Pancreas (tissue), 10 donors: ENCODE results near the gene CIC. TPM values are rescaled to one million over a fixed set of nuclear protein-coding genes. Genes with fewer than 3 reads are reported as not detected.

ENCODE experiments used
- ATAC-seq, 4 donors: fragments of 200-7000 bp; cut with Tn5 transposase; one replicate each; pipeline versions ENCODE4 v1.8.0 to v1.9.1; 2020; ENCODE audit warnings: mild to moderate bottlenecking in 4 of 4, moderate library complexity in 4 of 4
- DNase-seq, 6 donors: peaks; one replicate each; pipeline ENCODE4 v3.0.0-alpha.2; 2020
- FAIRE-seq: peaks from 2 replicates; lab custom pipeline; 2012; peaks lifted over from hg19 to GRCh38; lab: Jason Lieb, UNC
- H3K27ac ChIP-seq, 4 donors: fragments of 200-600 bp; sonication (generic); 1 replicate in 3 of 4; 2 replicates in 1 of 4; pipeline versions ENCODE4 v1.5.0 to v1.8.0; 2020
- H3K27me3 ChIP-seq, 4 donors: fragments of 200-600 bp; one replicate each; pipeline ENCODE4 v1.8.0; 2021
- H3K36me3 ChIP-seq, 3 donors: fragments of 200-600 bp; sonication (generic) in 1 of 3; one replicate each; pipeline versions ENCODE4 v1.5.0 to v1.8.0; 2020 to 2021
- H3K4me1 ChIP-seq, 3 donors: fragments of 200-600 bp; one replicate each; pipeline ENCODE4 v1.8.0; 2021
- H3K4me3 ChIP-seq, 4 donors: fragments of 200-600 bp; sonication (generic) in 2 of 4; one replicate each; pipeline versions ENCODE4 v1.5.0 to v1.8.0; 2020 to 2021
- H3K9me3 ChIP-seq, 4 donors: fragments of 200-600 bp; one replicate each; pipeline ENCODE4 v1.8.0; 2021
- CTCF ChIP-seq, 4 donors: fragments of 200-600 bp; sonication (generic) in 3 of 4; IDR thresholded peaks; one replicate each; pipeline versions ENCODE4 v1.5.0 to v1.8.0; 2021; ENCODE audit warnings: antibody characterized with exemption in 4 of 4
- WGBS, 2 donors: extraction: QIAGEN DNeasy Blood & Tissue Kit; methylation state at CpG; one replicate each; pipeline ENCODE4 v1.1.7; 2013; 5-methylcytosine and 5-hydroxymethylcytosine counted together
- intact Hi-C, 3 donors: fragments of 100-400 bp; cut with DNase I; formaldehyde crosslinking; loops; one replicate each; pipeline versions ENCODE4 v1.11.1 to v1.14.2; 2022
- polyA plus RNA-seq, 2 donors: library from polyadenylated mRNA; stranded (reverse); fragments of 200-250 nt; gene quantifications; one replicate each; pipeline ENCODE4 v1.2.3, GENCODE V29; 2013
- total RNA-seq, 6 donors: library from RNA; stranded (reverse); fragmentation: NEBNext Ultra II Directional in 4 of 6; extraction: Animal tissue kit (Norgen Biotek cat#: 25700) in 4 of 6; gene quantifications; one replicate each; pipeline versions ENCODE4 v1.2.1 to v1.2.4, GENCODE V29; 2021 to 2023
- donor health status: healthy with polysubstance abuse.
- donor health status: DM: no; HTN: no; CAD: no; lungs with moderate emphysema.
- donor health status: DM: no; HTN: no; CAD: no.
- donor health status: control.
- donor health status: control.
- donor health status: Bipolar disorder and iron deficiency.
- donor health status: DM: yes; HTN: yes; CAD: no.
- donor health status: DM: no; HTN: no; CAD: no.
- donor health status: DM: no; HTN: no; CAD: no.
- donor health status: DM: yes; HTN: yes; CAD: no.

Gene CIC
- total and polyA plus RNA-seq, 8 donors = 27.7 to 65.0 (median 33.4) TPM

- Histone ChIP-seq H3K27ac (no peak overlapping the region), H3K36me3 (no peaks in the 10 kb centered on the region), H3K27me3 (no peaks in the 10 kb centered on the region), H3K4me3 (no peak overlapping the region), H3K9me3 (no peaks in the 10 kb centered on the region), H3K4me1 (no peaks in the 10 kb centered on the region)
- WGBS, 2 donors = 61 to 71% methylated on average over 5 of the region's 5 CpGs
- DNase-seq (no peak), FAIRE-seq (no peak), ATAC-seq (no peak)
- no peak for TF ChIP-seq CTCF (IDR thresholded peaks at IDR 0.05)
- intact Hi-C loops = no loop called here
These were observed 43.3 kb downstream of the CIC start for GRCh38 chr19:42312370-42312769.

- whole genome bisulfite sequencing, 2 donors = 1% methylated on average over 47 to 67 of the region's 67 CpGs
- Histone ChIP-seq H3K4me1 (no peaks in the 10 kb centered on the region), H3K4me3 (peak within 1 kb of the TSS; percentile 31 to 64 (median 39)), H3K27me3 (no peaks in the 10 kb centered on the region), H3K36me3 (no peaks in the 10 kb centered on the region), H3K9me3 (no peaks in the 10 kb centered on the region), H3K27ac (no peak within 1 kb of the TSS)
- FAIRE-seq = no peak
- peak in 4 of 6 donors; percentile 58 to 84 (median 74) for DNase-seq
- peak; percentile 90 to 95 (median 94) for ATAC-seq
- TF ChIP-seq CTCF (IDR thresholded peaks at IDR 0.05) = no peak
- intact Hi-C loops = no loop called here
These were observed 44.2 kb downstream of the CIC start, which contains the start of gene TMEM145 for GRCh38 chr19:42313096-42313839. TSS of gene TMEM145 (plus strand) at chr19:42313309. CDS start at chr19:42313377, 68 bp downstream.

- ATAC-seq = no peak
- 31 to 41% methylated on average over 26 of the region's 26 CpGs for WGBS, 2 donors
- no peak for FAIRE-seq
- DNase-seq = no peak
- Histone ChIP-seq H3K9me3 (no peaks in the 10 kb centered on the region), H3K27ac (no peak overlapping the region), H3K4me1 (no peaks in the 10 kb centered on the region), H3K27me3 (no peaks in the 10 kb centered on the region), H3K4me3 (peak overlapping the region in 2 of 4 donors; percentile 43 to 64), H3K36me3 (no peaks in the 10 kb centered on the region)
- no peak for TF ChIP-seq CTCF (IDR thresholded peaks at IDR 0.05)
- intact Hi-C loops = no loop called here
These were observed 45.0 kb downstream of the CIC start for GRCh38 chr19:42313840-42314755.

- Histone ChIP-seq H3K9me3 (no peaks in the 10 kb centered on the region), H3K27ac (no peak overlapping the region), H3K27me3 (no peaks in the 10 kb centered on the region), H3K4me1 (no peaks in the 10 kb centered on the region), H3K4me3 (no peak overlapping the region), H3K36me3 (no peaks in the 10 kb centered on the region)
- no peak for ATAC-seq
- FAIRE-seq = no peak
- no peak for TF ChIP-seq CTCF (IDR thresholded peaks at IDR 0.05)
- intact Hi-C loops = no loop called here
- DNase-seq = no peak
- 69 to 71% methylated on average over 5 of the region's 5 CpGs for WGBS, 2 donors
These were observed 46.0 kb downstream of the CIC start for GRCh38 chr19:42315024-42315423.
